Neural cell (in vitro differentiated cells): Measurements from ENCODE around the gene COX7A2L. TPM values are rescaled to one million over a fixed set of nuclear protein-coding genes. Genes with fewer than 3 reads are reported as not detected.
A peak's percentile ranks its signal among the peaks of the same experiment; 100 is the strongest.

ENCODE experiments used
- H2AFZ ChIP-seq: fragments of 200-600, 300-800 bp; sonication (generic), shearing (Covaris generic); 2 replicates; pipeline ENCODE4 v1.6.0; 2014; ENCODE audit warnings: low read depth, mild to moderate bottlenecking, antibody characterized with exemption, low read length, moderate library complexity
- H3F3A ChIP-seq: fragments of 200-600 bp; shearing (Covaris generic); 2 replicates; pipeline ENCODE4 v1.6.1; 2016; ENCODE audit warnings: mild to moderate bottlenecking, moderate library complexity, mixed read lengths, antibody characterized with exemption, low read length; ENCODE audit not compliant: insufficient read depth, poor library complexity, severe bottlenecking
- H3K27ac ChIP-seq: fragments of 200-600, 300-800 bp; sonication (generic), shearing (Covaris generic); 2 replicates; pipeline ENCODE4 v1.5.1; 2014; ENCODE audit warnings: mild to moderate bottlenecking, low read length, moderate library complexity
- H3K27me3 ChIP-seq: fragments of 300-800, 200-600 bp; sonication (generic), shearing (Covaris generic); 2 replicates; pipeline ENCODE4 v1.6.0; 2014; ENCODE audit warnings: mild to moderate bottlenecking, low read depth, low read length, moderate library complexity; ENCODE audit not compliant: insufficient read depth
- H3K36me3 ChIP-seq: fragments of 300-800, 200-600 bp; sonication (generic), shearing (Covaris generic); 2 replicates; pipeline ENCODE4 v1.5.1; 2014; ENCODE audit warnings: mild to moderate bottlenecking, antibody characterized with exemption, low read length, moderate library complexity; ENCODE audit not compliant: insufficient read depth
- H3K4me2 ChIP-seq: fragments of 300-800, 200-600 bp; sonication (generic), shearing (Covaris generic); 2 replicates; pipeline ENCODE4 v1.6.0; 2014; ENCODE audit warnings: mild to moderate bottlenecking, low read length
- H3K4me3 ChIP-seq: fragments of 300-800, 200-600 bp; sonication (generic), shearing (Covaris generic); 2 replicates; pipeline ENCODE4 v1.5.1; 2014; ENCODE audit warnings: mild to moderate bottlenecking, low read length, moderate library complexity
- H3K79me2 ChIP-seq: fragments of 200-600 bp; shearing (Covaris generic); replicated peaks from 2 replicates; pipeline ENCODE4 v1.6.0; 2014; ENCODE audit warnings: mild to moderate bottlenecking, low read length, moderate library complexity; ENCODE audit not compliant: insufficient read depth
- H3K9ac ChIP-seq: fragments of 300-800, 200-600 bp; sonication (generic), shearing (Covaris generic); 2 replicates; pipeline ENCODE4 v1.6.1; 2016; ENCODE audit warnings: mild to moderate bottlenecking, low read length, mixed read lengths
- H3K9me2 ChIP-seq: fragments of 200-600 bp; shearing (Covaris generic); 2 replicates; pipeline ENCODE4 v1.6.1; 2016; ENCODE audit warnings: mild to moderate bottlenecking, low read length, mixed read lengths; ENCODE audit not compliant: insufficient read depth
- H3K9me3 ChIP-seq: fragments of 200-600, 300-800 bp; sonication (generic), shearing (Covaris generic); 2 replicates; pipeline ENCODE4 v1.6.1; 2016; ENCODE audit warnings: mild to moderate bottlenecking, mixed run types, low read length, moderate library complexity, mixed read lengths
- H4K20me1 ChIP-seq: fragments of 200-600 bp; shearing (Covaris generic); 2 replicates; pipeline ENCODE4 v1.6.1; 2016; ENCODE audit warnings: mild to moderate bottlenecking, mixed run types; ENCODE audit not compliant: insufficient read depth
- EP300 ChIP-seq: fragments of 450-650 bp; conservative IDR thresholded peaks from 2 replicates; pipeline ENCODE4 v1.6.1; 2014; ENCODE audit warnings: antibody characterized with exemption, mild to moderate bottlenecking, moderate library complexity; ENCODE audit not compliant: poor library complexity, severe bottlenecking
- EZH2 ChIP-seq: fragments of 200-600, 300-800 bp; shearing (Covaris generic), sonication (generic); IDR thresholded peaks from 2 replicates; pipeline ENCODE4 v1.6.1; 2014; ENCODE audit warnings: antibody characterized with exemption, low read length, borderline replicate concordance, mild to moderate bottlenecking; ENCODE audit not compliant: insufficient read depth, poor library complexity, severe bottlenecking
- MXI1 ChIP-seq: fragments of 450-650 bp; conservative IDR thresholded peaks from 2 replicates; pipeline ENCODE4 v1.6.1; 2014; ENCODE audit warnings: antibody characterized with exemption, mild to moderate bottlenecking; ENCODE audit not compliant: poor library complexity, severe bottlenecking
- POLR2AphosphoS5 ChIP-seq: IDR thresholded peaks from 2 replicates; pipeline ENCODE4 v1.6.1; 2012
- RAD21 ChIP-seq: fragments of 450-650 bp; conservative IDR thresholded peaks from 2 replicates; pipeline ENCODE4 v1.6.1; 2014; ENCODE audit warnings: antibody characterized with exemption, mild to moderate bottlenecking, moderate library complexity
- SMC3 ChIP-seq: fragments of 450-650 bp; conservative IDR thresholded peaks from 2 replicates; pipeline ENCODE4 v1.6.1; 2014; ENCODE audit warnings: antibody characterized with exemption, mild to moderate bottlenecking, moderate library complexity; ENCODE audit not compliant: poor library complexity
- TAF1 ChIP-seq: IDR thresholded peaks from 2 replicates; pipeline ENCODE4 v1.6.1; 2012; ENCODE audit warnings: low read depth
- polyA plus RNA-seq: library from polyadenylated mRNA; depleted of rRNA; stranded (reverse); fragments of >200 nt; gene quantifications from 2 replicates; pipeline ENCODE4 v1.2.3, GENCODE V29; 2014
- TF ChIP-seq, protein P1 (sequence below): fragments of 450-650 bp; IDR thresholded peaks from 2 replicates; pipeline ENCODE4 v1.5.1; 2014; ENCODE audit warnings: antibody characterized with exemption, mild to moderate bottlenecking, moderate library complexity; ENCODE audit not compliant: poor library complexity, severe bottlenecking
- TF ChIP-seq, protein P2 (sequence below): IDR thresholded peaks from 2 replicates; pipeline ENCODE4 v1.6.1; 2012; ENCODE audit warnings: borderline replicate concordance

COX7A2L gene
- polyA plus RNA-seq, 1 donor from 2014 or later: 425 TPM

DNA sequence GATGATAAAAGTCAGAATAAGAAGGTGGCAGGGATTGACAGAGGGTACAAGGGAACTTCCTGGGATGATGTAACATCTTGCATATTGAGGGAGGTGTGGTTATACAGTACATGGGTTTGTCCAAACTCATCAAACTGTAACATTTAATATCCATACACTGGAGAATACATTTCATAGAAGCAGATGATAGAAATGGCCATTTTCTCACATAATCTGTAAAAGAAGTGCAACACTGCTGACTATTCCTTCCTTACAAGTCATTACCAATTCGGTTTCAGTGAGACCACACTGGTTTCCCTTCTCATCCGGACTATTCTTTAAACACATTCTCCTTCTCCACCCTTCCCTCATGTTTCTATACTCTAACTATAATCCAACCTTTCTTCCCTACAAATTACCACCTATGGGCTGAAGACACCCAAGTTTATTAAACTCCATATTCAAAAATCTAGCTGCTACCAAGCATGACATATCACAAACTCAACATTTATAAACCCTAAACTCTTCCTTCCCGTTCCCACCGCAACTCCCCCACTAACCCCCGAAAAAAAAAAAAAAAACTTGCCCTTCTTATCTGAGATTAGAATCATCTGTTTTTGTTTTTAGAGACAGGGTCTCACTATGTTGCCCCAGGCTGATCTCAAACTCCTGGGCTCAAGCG, 1.6 kb downstream of the COX7A2L start:
- Histone ChIP-seq H3K4me3 (peak overlapping the region; percentile 93), H2AFZ (no peak overlapping the region)

DNA sequence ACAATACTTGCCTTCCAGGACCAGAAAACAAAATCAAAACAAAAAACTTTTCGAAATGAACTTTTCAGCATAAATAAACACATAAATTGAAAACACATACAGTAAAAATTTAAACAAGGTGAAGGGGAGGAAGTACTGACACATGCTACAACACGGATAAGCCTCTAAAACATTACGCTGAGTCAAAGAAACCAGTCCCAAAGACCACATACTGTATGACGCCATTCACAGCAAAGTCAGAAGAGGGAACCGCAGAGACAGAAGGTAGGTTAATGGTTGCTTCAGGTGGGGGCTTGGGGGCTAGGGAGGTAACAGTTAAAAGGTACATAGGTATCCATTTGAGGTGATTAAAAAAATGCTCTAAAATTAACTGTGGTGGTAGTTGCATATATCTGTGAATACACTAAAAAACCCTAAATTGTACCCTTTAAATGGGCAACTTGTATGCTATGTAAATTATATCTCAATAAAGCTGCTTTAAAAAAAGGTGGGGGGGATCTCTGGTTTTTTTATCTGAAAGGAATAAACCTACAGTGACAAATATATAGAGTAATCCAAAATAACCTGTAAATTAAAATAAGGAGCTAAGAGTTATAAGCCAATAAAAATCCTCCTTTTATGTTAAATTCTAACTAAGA, 7.1 kb downstream of the COX7A2L start:
- H3K36me3 ChIP-seq: no peaks in the 10 kb centered on the region
- H3K27me3 ChIP-seq: no peaks in the 10 kb centered on the region
- H3K9me3 ChIP-seq: no peaks in the 10 kb centered on the region
- H3F3A ChIP-seq: no peaks in the 10 kb centered on the region
- H3K27ac ChIP-seq: no peak overlapping the region
- no peak overlapping the region for H3K4me3 ChIP-seq
- H2AFZ ChIP-seq: no peak overlapping the region
- H3K79me2 ChIP-seq: peaks cover 57% of the 10 kb centered on the region
- H3K9ac ChIP-seq: no peak overlapping the region
- TF ChIP-seq EZH2: no peak
- TF ChIP-seq POLR2AphosphoS5: no peak
- TF ChIP-seq, protein P1, sequence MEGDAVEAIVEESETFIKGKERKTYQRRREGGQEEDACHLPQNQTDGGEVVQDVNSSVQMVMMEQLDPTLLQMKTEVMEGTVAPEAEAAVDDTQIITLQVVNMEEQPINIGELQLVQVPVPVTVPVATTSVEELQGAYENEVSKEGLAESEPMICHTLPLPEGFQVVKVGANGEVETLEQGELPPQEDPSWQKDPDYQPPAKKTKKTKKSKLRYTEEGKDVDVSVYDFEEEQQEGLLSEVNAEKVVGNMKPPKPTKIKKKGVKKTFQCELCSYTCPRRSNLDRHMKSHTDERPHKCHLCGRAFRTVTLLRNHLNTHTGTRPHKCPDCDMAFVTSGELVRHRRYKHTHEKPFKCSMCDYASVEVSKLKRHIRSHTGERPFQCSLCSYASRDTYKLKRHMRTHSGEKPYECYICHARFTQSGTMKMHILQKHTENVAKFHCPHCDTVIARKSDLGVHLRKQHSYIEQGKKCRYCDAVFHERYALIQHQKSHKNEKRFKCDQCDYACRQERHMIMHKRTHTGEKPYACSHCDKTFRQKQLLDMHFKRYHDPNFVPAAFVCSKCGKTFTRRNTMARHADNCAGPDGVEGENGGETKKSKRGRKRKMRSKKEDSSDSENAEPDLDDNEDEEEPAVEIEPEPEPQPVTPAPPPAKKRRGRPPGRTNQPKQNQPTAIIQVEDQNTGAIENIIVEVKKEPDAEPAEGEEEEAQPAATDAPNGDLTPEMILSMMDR: no peak
- no peak for TF ChIP-seq RAD21
- TF ChIP-seq SMC3: no peak
- no peak for TF ChIP-seq TAF1
- TF ChIP-seq, protein P2, sequence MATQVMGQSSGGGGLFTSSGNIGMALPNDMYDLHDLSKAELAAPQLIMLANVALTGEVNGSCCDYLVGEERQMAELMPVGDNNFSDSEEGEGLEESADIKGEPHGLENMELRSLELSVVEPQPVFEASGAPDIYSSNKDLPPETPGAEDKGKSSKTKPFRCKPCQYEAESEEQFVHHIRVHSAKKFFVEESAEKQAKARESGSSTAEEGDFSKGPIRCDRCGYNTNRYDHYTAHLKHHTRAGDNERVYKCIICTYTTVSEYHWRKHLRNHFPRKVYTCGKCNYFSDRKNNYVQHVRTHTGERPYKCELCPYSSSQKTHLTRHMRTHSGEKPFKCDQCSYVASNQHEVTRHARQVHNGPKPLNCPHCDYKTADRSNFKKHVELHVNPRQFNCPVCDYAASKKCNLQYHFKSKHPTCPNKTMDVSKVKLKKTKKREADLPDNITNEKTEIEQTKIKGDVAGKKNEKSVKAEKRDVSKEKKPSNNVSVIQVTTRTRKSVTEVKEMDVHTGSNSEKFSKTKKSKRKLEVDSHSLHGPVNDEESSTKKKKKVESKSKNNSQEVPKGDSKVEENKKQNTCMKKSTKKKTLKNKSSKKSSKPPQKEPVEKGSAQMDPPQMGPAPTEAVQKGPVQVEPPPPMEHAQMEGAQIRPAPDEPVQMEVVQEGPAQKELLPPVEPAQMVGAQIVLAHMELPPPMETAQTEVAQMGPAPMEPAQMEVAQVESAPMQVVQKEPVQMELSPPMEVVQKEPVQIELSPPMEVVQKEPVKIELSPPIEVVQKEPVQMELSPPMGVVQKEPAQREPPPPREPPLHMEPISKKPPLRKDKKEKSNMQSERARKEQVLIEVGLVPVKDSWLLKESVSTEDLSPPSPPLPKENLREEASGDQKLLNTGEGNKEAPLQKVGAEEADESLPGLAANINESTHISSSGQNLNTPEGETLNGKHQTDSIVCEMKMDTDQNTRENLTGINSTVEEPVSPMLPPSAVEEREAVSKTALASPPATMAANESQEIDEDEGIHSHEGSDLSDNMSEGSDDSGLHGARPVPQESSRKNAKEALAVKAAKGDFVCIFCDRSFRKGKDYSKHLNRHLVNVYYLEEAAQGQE: no peak
- TF ChIP-seq MXI1: no peak
- TF ChIP-seq EP300: no peak
- H3K9me2 ChIP-seq: no peaks in the 10 kb centered on the region
- H4K20me1 ChIP-seq: no peaks in the 10 kb centered on the region
- no peak overlapping the region for H3K4me2 ChIP-seq

More for the DNA sequence above, 1.6 kb downstream of the COX7A2L start:
- H3K27ac ChIP-seq: no peak overlapping the region
- H3K27me3 ChIP-seq: no peaks in the 10 kb centered on the region
- H3K9ac ChIP-seq: no peak overlapping the region
- no peaks in the 10 kb centered on the region for H4K20me1 ChIP-seq
- H3K36me3 ChIP-seq: no peaks in the 10 kb centered on the region
- no peaks in the 10 kb centered on the region for H3K9me3 ChIP-seq
- H3K79me2 ChIP-seq: peaks cover 55% of the 10 kb centered on the region
- H3K4me2 ChIP-seq: peak overlapping the region; percentile 93
- no peaks in the 10 kb centered on the region for H3F3A ChIP-seq
- no peak for TF ChIP-seq POLR2AphosphoS5
- TF ChIP-seq EP300: no peak
- TF ChIP-seq, protein P1: no peak
- TF ChIP-seq MXI1: no peak
- no peak for TF ChIP-seq EZH2
- TF ChIP-seq TAF1: no peak
- TF ChIP-seq, protein P2: no peak
- TF ChIP-seq SMC3: no peak
- TF ChIP-seq RAD21: no peak
- no peaks in the 10 kb centered on the region for H3K9me2 ChIP-seq
